PC-3 (cell line): ENCODE results near the gene ATAD3B.

ENCODE experiments used
- EZH2 ChIP-seq: fragments of 300-600 bp; sonication (generic); IDR thresholded peaks from one replicate; pipeline ENCODE4 v1.6.1; 2017; ENCODE audit warnings: antibody characterized with exemption, mild to moderate bottlenecking, low read length; ENCODE audit not compliant: unreplicated experiment
- EZH2phosphoT487 ChIP-seq: fragments of 300-600 bp; sonication (generic); IDR thresholded peaks from 2 replicates; pipeline ENCODE4 v1.6.1; 2018; ENCODE audit warnings: mild to moderate bottlenecking, antibody characterized with exemption, low read length, borderline replicate concordance
- TF ChIP-seq, protein P1 (sequence below): fragments of 300-600 bp; sonication (generic); conservative IDR thresholded peaks from 2 replicates; pipeline ENCODE4 v1.5.1; 2017; ENCODE audit warnings: antibody characterized with exemption, low read depth, mild to moderate bottlenecking, low read length

DNA sequence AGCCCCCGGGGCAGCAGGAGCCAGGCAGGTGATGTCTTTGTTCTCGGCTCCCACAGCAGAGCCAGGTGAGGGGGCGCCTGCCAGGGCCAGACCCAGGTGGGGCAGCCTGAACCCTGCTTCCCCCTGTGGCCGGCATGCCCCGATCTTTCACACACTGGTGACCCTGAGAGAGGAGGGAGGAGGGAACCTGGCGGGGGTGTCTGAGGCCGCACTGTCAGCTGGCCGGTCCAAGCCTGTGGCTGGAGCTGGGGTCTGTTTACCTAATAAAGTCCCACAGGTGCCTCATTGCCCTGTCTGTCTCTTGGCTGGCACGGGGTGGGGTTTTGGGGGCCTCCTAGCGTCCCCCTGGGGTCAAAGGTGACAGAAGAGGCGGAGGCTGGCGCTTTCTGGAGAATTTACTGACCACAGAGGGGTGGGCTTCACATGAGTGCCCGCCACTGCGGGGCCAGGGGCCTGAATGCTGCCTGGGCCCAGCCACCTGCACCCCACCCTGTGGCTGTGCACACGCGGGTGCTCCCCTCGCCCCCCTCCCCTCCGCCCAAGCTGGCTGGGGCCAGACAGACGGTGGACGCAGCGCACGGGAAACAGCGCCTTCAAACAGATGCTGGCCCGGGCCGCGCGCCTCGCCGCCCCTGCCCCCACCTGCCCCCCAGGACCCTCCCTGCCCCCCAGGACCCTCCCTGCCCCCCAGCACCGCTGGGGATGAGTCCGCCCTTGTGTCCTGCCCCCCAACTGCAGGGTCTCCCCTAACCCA is 63.0 kb downstream of the ATAD3B start:
- TF ChIP-seq, protein P1, sequence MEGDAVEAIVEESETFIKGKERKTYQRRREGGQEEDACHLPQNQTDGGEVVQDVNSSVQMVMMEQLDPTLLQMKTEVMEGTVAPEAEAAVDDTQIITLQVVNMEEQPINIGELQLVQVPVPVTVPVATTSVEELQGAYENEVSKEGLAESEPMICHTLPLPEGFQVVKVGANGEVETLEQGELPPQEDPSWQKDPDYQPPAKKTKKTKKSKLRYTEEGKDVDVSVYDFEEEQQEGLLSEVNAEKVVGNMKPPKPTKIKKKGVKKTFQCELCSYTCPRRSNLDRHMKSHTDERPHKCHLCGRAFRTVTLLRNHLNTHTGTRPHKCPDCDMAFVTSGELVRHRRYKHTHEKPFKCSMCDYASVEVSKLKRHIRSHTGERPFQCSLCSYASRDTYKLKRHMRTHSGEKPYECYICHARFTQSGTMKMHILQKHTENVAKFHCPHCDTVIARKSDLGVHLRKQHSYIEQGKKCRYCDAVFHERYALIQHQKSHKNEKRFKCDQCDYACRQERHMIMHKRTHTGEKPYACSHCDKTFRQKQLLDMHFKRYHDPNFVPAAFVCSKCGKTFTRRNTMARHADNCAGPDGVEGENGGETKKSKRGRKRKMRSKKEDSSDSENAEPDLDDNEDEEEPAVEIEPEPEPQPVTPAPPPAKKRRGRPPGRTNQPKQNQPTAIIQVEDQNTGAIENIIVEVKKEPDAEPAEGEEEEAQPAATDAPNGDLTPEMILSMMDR: no peak
- TF ChIP-seq EZH2: no peak
- no peak for TF ChIP-seq EZH2phosphoT487
